ENCODE results near the gene ZC3H10.

ZC3H10 gene

DNA sequence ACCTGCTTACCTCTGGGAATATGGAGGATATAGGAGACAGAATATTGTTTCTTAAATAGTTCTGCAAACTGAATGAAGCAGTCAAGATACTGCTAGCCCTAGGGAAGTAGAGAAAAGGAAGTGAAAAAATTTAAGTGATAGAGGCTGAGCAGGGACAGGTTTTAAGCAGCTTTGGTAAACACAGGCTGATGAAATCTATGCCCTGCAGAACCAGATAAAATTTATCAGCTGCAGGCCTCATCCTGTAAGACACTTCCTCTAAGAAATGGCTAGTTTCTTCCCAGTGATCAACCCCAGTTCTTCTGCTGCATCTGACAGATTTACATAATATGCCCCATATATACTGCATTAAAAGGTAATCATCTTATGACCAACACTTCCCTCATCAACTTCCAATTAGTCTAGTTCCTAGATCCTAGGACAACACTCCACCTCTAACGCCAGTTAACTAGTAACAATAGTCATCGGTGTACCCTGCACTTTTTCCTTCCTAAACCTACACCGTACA, 8.7 kb downstream of the ZC3H10 start:
- in situ Hi-C loops (cut with HindIII; ENCODE audit: low sequenced_read_pairs) = no loop called here
- no peak overlapping the region for H3K4me3 ChIP-seq (ENCODE audit: low read depth, low read length)
- DNase-seq (ENCODE audit: low read depth, low spot score) = no peak
- TF ChIP-seq, protein P1, sequence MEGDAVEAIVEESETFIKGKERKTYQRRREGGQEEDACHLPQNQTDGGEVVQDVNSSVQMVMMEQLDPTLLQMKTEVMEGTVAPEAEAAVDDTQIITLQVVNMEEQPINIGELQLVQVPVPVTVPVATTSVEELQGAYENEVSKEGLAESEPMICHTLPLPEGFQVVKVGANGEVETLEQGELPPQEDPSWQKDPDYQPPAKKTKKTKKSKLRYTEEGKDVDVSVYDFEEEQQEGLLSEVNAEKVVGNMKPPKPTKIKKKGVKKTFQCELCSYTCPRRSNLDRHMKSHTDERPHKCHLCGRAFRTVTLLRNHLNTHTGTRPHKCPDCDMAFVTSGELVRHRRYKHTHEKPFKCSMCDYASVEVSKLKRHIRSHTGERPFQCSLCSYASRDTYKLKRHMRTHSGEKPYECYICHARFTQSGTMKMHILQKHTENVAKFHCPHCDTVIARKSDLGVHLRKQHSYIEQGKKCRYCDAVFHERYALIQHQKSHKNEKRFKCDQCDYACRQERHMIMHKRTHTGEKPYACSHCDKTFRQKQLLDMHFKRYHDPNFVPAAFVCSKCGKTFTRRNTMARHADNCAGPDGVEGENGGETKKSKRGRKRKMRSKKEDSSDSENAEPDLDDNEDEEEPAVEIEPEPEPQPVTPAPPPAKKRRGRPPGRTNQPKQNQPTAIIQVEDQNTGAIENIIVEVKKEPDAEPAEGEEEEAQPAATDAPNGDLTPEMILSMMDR (IDR thresholded peaks at IDR 0.05; ENCODE audit: low read depth, low read length) = no peak

DNA sequence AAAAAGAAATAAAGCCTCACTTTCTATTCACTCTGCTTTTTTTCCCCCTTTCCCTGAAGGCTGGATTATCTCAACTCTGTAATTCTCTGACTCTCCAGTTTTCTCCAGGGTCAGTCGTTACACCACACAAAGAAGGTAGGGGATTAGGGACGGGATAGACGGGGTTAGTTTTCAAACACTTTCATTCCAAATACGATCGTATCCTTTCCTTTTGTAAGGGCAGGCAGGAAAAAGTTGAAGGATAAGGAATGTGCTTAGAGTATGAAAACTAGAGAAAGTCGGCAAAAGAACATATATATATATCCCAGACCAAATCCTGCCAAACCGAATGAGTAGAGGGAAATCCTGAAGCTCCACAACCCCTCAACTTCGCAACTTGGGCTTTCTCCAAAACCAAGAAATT, 9.4 kb downstream of the ZC3H10 start:
- in situ Hi-C loops (cut with HindIII; ENCODE audit: low sequenced_read_pairs) = no loop called here
- H3K4me3 ChIP-seq (ENCODE audit: low read depth, low read length) = peak overlapping the region; percentile 93
- TF ChIP-seq, protein P1 (IDR thresholded peaks at IDR 0.05; ENCODE audit: low read depth, low read length) = no peak
- no peak for DNase-seq (ENCODE audit: low read depth, low spot score)

DNA sequence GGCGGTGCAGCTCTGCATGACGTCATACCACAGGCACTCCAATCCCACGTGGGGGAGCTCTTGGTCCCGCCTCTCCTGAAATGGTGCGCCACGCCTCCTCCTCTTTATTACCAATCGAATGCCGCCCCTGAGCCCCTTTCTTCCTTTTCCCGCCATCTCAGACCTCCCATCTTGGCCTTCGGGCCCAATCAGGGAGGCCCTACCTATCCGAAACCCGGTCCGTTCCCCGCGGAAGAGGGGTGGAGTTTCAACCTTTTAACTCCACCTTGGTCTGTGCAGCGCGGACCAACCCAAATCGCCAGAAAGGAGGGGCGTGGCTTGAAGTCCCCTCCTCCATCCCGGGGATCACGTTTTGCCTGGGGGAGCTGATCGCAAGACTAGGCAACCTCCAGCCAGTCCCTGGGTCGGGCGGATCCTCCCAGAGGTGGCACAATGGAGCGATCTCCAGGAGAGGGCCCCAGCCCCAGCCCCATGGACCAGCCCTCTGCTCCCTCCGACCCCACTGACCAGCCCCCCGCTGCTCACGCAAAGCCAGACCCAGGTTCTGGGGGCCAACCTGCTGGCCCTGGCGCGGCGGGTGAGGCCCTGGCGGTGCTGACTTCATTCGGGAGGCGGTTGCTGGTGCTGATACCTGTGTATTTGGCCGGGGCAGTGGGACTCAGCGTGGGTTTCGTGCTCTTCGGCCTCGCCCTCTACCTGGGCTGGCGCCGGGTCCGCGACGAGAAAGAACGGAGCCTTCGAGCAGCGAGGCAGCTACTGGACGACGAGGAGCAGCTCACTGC, 10.0 kb downstream of the ZC3H10 start, which contains the start of gene ESYT1:
ESYT1 (plus strand) TSS at position 380 of the 782 bp plus-strand sequence; CDS start at position 433, 53 bp downstream.
- in situ Hi-C loops (cut with HindIII; ENCODE audit: low sequenced_read_pairs) = no loop called here
- TF ChIP-seq, protein P1 (IDR thresholded peaks at IDR 0.05; ENCODE audit: low read depth, low read length) = no peak
- DNase-seq (ENCODE audit: low read depth, low spot score) = peak; percentile 100
- peak within 1 kb of the TSS; percentile 93 for H3K4me3 ChIP-seq (ENCODE audit: low read depth, low read length)

DNA sequence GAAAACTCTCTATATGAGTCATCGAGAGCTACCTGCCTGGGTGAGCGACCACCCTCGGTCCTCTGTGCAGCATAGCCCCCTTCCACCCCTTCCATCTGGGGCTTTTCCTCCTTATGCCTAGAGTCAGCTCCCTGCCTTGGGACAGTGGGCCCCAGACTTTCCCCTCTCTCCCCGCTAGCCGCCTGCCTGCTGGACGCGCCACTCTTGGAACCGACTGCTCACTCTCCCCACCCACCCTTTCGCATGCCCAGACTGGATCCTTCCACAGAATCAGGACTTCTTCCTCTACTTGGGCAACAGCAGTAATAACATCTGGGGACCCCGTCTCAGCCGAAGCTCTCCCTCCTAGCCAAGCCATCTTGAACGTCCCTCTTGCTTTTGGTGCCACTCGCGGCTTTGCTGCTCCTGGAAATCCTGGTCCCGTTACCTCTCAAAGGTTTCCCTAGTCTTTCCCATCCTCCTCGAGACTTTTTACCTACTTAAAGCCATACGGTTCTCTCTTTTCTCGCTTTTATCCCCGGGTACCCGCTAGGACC, 10.7 kb downstream of the ZC3H10 start:
- DNase-seq (ENCODE audit: low read depth, low spot score) = no peak
- peak overlapping the region; percentile 93 for H3K4me3 ChIP-seq (ENCODE audit: low read depth, low read length)

DNA sequence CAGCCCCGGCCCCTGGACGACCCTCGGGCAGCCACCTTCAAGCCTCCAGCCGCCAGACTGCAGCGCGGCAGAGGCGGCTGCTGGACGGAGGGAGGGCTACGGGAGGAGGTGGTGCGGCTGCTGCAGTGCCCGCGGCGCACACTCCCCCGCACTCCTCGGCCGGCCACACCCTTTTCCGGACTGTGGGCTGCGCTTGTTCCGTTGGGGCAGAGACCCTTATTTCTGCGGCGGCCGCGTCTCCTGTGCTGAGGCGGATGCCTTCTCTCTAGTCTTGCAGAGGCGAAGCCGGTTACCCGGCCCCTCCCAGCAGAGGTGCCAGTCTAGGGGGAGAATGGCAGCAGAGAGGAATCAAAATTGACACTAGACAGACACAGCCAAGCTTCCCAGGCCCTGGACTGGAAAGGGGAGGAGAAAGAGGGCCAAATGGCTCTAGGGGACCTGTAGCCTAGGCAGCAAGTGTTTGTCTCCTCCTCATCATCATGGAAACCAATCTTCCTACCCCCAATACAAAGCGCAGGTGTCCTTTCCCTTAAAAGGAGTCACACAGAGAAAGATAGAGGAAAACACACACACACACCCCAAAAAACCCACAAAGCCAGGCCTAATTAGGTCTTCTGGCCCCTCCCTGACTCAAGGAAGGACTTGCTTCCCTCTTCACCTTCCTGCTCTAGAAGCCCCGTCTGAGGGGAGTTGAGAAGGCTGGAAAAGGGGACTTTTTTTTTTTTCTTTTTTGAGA, 11.3 kb downstream of the ZC3H10 start:
- H3K4me3 ChIP-seq (ENCODE audit: low read depth, low read length) = peak overlapping the region; percentile 93
- TF ChIP-seq, protein P1 (IDR thresholded peaks at IDR 0.05; ENCODE audit: low read depth, low read length) = no peak
- peak; percentile 35 for DNase-seq (ENCODE audit: low read depth, low spot score)
- in situ Hi-C loops (cut with HindIII; ENCODE audit: low sequenced_read_pairs) = no loop called here

More for the DNA sequence above, 10.7 kb downstream of the ZC3H10 start:
- in situ Hi-C loops (cut with HindIII; ENCODE audit: low sequenced_read_pairs) = no loop called here
- TF ChIP-seq, protein P1 (IDR thresholded peaks at IDR 0.05; ENCODE audit: low read depth, low read length) = no peak

DNA sequence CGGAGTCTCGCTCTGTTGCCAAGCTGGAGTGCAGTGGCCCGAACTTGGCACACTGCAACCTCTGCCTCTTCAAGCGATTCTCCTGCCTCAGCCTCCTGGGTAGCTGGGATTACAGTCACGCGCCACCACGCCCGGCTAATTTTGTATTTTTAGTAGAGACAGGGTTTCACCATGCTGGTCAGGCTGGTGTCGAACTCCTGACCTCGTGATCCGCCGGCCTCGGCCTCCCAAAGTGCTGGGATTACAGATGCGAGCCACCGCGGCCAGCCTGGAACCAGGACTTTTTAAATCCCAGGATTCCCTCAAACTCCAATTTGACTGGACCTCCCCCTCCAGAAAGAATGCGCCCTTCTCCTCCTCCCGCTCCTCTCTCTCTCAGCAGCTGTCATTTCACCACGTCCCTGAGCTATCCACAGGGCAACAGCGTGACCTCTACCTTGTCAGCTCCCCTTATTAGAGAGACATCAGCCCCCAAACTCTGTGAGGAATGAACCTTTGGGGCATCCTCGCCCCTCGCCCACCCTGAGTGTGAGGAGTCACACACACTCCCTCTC, 12.0 kb downstream of the ZC3H10 start:
- DNase-seq (ENCODE audit: low read depth, low spot score) = no peak
- H3K4me3 ChIP-seq (ENCODE audit: low read depth, low read length) = peak overlapping the region; percentile 93
- TF ChIP-seq, protein P1 (IDR thresholded peaks at IDR 0.05; ENCODE audit: low read depth, low read length) = no peak
- in situ Hi-C loops (cut with HindIII; ENCODE audit: low sequenced_read_pairs) = no loop called here

All from astrocyte of the spinal cord (primary cell).